ENCODE measurements around the gene OLA1. TPM values are rescaled to one million over a fixed set of nuclear protein-coding genes. Genes with fewer than 3 reads are reported as not detected.

The OLA1 gene
- total and polyA plus RNA-seq, 7 experiments from 2014 or later, result 34.4 to 84.7 (median 41.5) TPM

- H3K4me3 ChIP-seq (ENCODE audit: low read length), result no peak overlapping the region
- peaks cover 0 to 6% (median 0%) of the 10 kb centered on the region in 7 donors for H3K4me1 Mint-ChIP-seq
- POLR2A ChIA-PET, result no interaction called here
- no peak overlapping the region for H3K27ac ChIP-seq (ENCODE audit: low read depth, low read length)
- CTCF ChIA-PET, result no interaction called here
- peak overlapping the region in 1 of 10 donors; percentile 7 for H3K4me3 Mint-ChIP-seq
- DNase-seq (no peak), ATAC-seq (no peak)
- H3K9me3 Mint-ChIP-seq, result peaks cover 8 to 70% (median 37%) of the 10 kb centered on the region in 11 donors
- no peaks in the 10 kb centered on the region for H3K27me3 ChIP-seq (ENCODE audit: control insufficient read depth in 2 of 2, insufficient read depth in 2 of 2, low read length in 2 of 2)
- H3K4me1 ChIP-seq (ENCODE audit: control insufficient read depth in 2 of 2, insufficient read depth in 2 of 2, low read length in 2 of 2), result no peaks in the 10 kb centered on the region
- H3K9me3 ChIP-seq (ENCODE audit: control insufficient read depth in 2 of 3, low read length in 3 of 3), result peaks cover 0 to 34% (median 0%) of the 10 kb centered on the region in 3 experiments
- intact Hi-C loops (cut with micrococcal nuclease), result no loop called here
- peaks cover 0 to 8% (median 0%) of the 10 kb centered on the region in 3 experiments for H3K36me3 ChIP-seq (ENCODE audit: control insufficient read depth in 2 of 3, insufficient read depth in 3 of 3, low read length in 3 of 3)
- peaks cover 23 to 65% (median 60%) of the 10 kb centered on the region in 5 donors for H3K36me3 Mint-ChIP-seq
- H3K27ac Mint-ChIP-seq, result no peak overlapping the region
- no peaks in the 10 kb centered on the region for H3K27me3 Mint-ChIP-seq
These were observed 79.0 kb downstream of the OLA1 start for GRCh38 chr2:174169372-174169771.

GRCh38 chr2:174166261-174166660 lies 82.1 kb downstream of the OLA1 start:
- Histone ChIP-seq H3K9me3 (ENCODE audit: control insufficient read depth in 2 of 3, low read length in 3 of 3) (peaks cover 0 to 19% (median 0%) of the 10 kb centered on the region in 3 experiments), H3K27ac (ENCODE audit: low read depth, low read length) (no peak overlapping the region), H3K27me3 (ENCODE audit: control insufficient read depth in 2 of 2, insufficient read depth in 2 of 2, low read length in 2 of 2) (no peaks in the 10 kb centered on the region), H3K4me3 (ENCODE audit: low read length) (no peak overlapping the region), H3K4me1 (ENCODE audit: control insufficient read depth in 2 of 2, insufficient read depth in 2 of 2, low read length in 2 of 2) (no peaks in the 10 kb centered on the region), H3K36me3 (ENCODE audit: control insufficient read depth in 2 of 3, insufficient read depth in 3 of 3, low read length in 3 of 3) (no peaks in the 10 kb centered on the region)
- Mint-ChIP-seq H3K9me3 (peaks cover 6 to 41% (median 25%) of the 10 kb centered on the region in 11 donors), H3K27ac (no peak overlapping the region), H3K27me3 (no peaks in the 10 kb centered on the region), H3K4me3 (no peak overlapping the region), H3K36me3 (peaks cover 17 to 56% (median 40%) of the 10 kb centered on the region in 5 donors), H3K4me1 (peaks cover 0 to 10% (median 3%) of the 10 kb centered on the region in 7 donors)
- CTCF ChIA-PET, result no interaction called here
- ATAC-seq (no peak), DNase-seq (no peak)
- POLR2A ChIA-PET, result no interaction called here
- intact Hi-C loops (cut with micrococcal nuclease), result no loop called here

- Histone ChIP-seq H3K27me3 (ENCODE audit: control insufficient read depth in 2 of 2, insufficient read depth in 2 of 2, low read length in 2 of 2) (no peaks in the 10 kb centered on the region), H3K4me1 (ENCODE audit: control insufficient read depth in 2 of 2, insufficient read depth in 2 of 2, low read length in 2 of 2) (no peaks in the 10 kb centered on the region), H3K27ac (ENCODE audit: low read depth, low read length) (no peak overlapping the region), H3K36me3 (ENCODE audit: control insufficient read depth in 2 of 3, insufficient read depth in 3 of 3, low read length in 3 of 3) (no peaks in the 10 kb centered on the region), H3K9me3 (ENCODE audit: control insufficient read depth in 2 of 3, low read length in 3 of 3) (no peaks in the 10 kb centered on the region), H3K4me3 (ENCODE audit: low read length) (no peak overlapping the region)
- Mint-ChIP-seq H3K9me3 (peaks cover 0 to 6% (median 0%) of the 10 kb centered on the region in 11 donors), H3K36me3 (peaks cover 8 to 34% (median 14%) of the 10 kb centered on the region in 5 donors), H3K27me3 (no peaks in the 10 kb centered on the region), H3K4me1 (peaks cover 0 to 8% (median 3%) of the 10 kb centered on the region in 7 donors), H3K27ac (no peak overlapping the region), H3K4me3 (no peak overlapping the region)
- ChIA-PET CTCF (no interaction called here), POLR2A (no interaction called here)
- no peak for DNase-seq
- no peak for ATAC-seq
- intact Hi-C loops (cut with micrococcal nuclease), result no loop called here
These were observed 86.8 kb downstream of the OLA1 start for GRCh38 chr2:174161490-174161889.

- ChIA-PET POLR2A (no interaction called here), CTCF (interaction anchor here (0.6 to 2.1 kb wide), 2 partner anchors 10 to 183 kb away, joined by 5 to 6 read pairs; no protein-coding TSS in a partner anchor)
- Histone ChIP-seq H3K27ac (ENCODE audit: low read depth, low read length) (no peak overlapping the region), H3K27me3 (ENCODE audit: control insufficient read depth in 2 of 2, insufficient read depth in 2 of 2, low read length in 2 of 2) (no peaks in the 10 kb centered on the region), H3K9me3 (ENCODE audit: control insufficient read depth in 2 of 3, low read length in 3 of 3) (no peaks in the 10 kb centered on the region), H3K4me1 (ENCODE audit: control insufficient read depth in 2 of 2, insufficient read depth in 2 of 2, low read length in 2 of 2) (no peaks in the 10 kb centered on the region), H3K36me3 (ENCODE audit: control insufficient read depth in 2 of 3, insufficient read depth in 3 of 3, low read length in 3 of 3) (no peaks in the 10 kb centered on the region), H3K4me3 (ENCODE audit: low read length) (no peak overlapping the region)
- DNase-seq, result peak in 4 of 9 donors; percentile 1 to 18 (median 10)
- H3K9me3 Mint-ChIP-seq, result no peaks in the 10 kb centered on the region
- H3K27ac Mint-ChIP-seq, result no peak overlapping the region
- no peak overlapping the region for H3K4me3 Mint-ChIP-seq
- H3K27me3 Mint-ChIP-seq, result no peaks in the 10 kb centered on the region
- peaks cover 0 to 13% (median 10%) of the 10 kb centered on the region in 7 donors for H3K4me1 Mint-ChIP-seq
- ATAC-seq, result peak; percentile 40
- peaks cover 2 to 26% (median 12%) of the 10 kb centered on the region in 5 donors for H3K36me3 Mint-ChIP-seq
- intact Hi-C loops (cut with micrococcal nuclease), result loop anchor here (1.0 to 5.0 kb wide), 2 partner anchors 169 to 183 kb away; no protein-coding TSS in a partner anchor
These were observed 90.3 kb downstream of the OLA1 start for GRCh38 chr2:174158003-174158402.

- ChIA-PET CTCF (no interaction called here), POLR2A (no interaction called here)
- Mint-ChIP-seq H3K4me1 (peaks cover 0 to 17% (median 9%) of the 10 kb centered on the region in 7 donors), H3K4me3 (no peak overlapping the region), H3K9me3 (no peaks in the 10 kb centered on the region), H3K27ac (no peak overlapping the region), H3K27me3 (no peaks in the 10 kb centered on the region), H3K36me3 (peaks cover 0 to 25% (median 11%) of the 10 kb centered on the region in 5 donors)
- H3K36me3 ChIP-seq (ENCODE audit: control insufficient read depth in 2 of 3, insufficient read depth in 3 of 3, low read length in 3 of 3), result no peaks in the 10 kb centered on the region
- H3K4me1 ChIP-seq (ENCODE audit: control insufficient read depth in 2 of 2, insufficient read depth in 2 of 2, low read length in 2 of 2), result no peaks in the 10 kb centered on the region
- ATAC-seq (no peak), DNase-seq (no peak)
- intact Hi-C loops (cut with micrococcal nuclease), result loop anchor here in 1 of 2 donors (5.0 kb wide), 1 partner anchor 170 kb away; no protein-coding TSS in a partner anchor
- H3K4me3 ChIP-seq (ENCODE audit: low read length), result no peak overlapping the region
- no peak overlapping the region for H3K27ac ChIP-seq (ENCODE audit: low read depth, low read length)
- no peaks in the 10 kb centered on the region for H3K27me3 ChIP-seq (ENCODE audit: control insufficient read depth in 2 of 2, insufficient read depth in 2 of 2, low read length in 2 of 2)
- no peaks in the 10 kb centered on the region for H3K9me3 ChIP-seq (ENCODE audit: control insufficient read depth in 2 of 3, low read length in 3 of 3)
These were observed 91.3 kb downstream of the OLA1 start for GRCh38 chr2:174157053-174157452.

GRCh38 chr2:174153757-174154680 lies 94.3 kb downstream of the OLA1 start:
- peaks cover 0 to 15% (median 9%) of the 10 kb centered on the region in 7 donors for H3K4me1 Mint-ChIP-seq
- DNase-seq, result no peak
- H3K9me3 Mint-ChIP-seq, result no peaks in the 10 kb centered on the region
- no peaks in the 10 kb centered on the region for H3K27me3 ChIP-seq (ENCODE audit: control insufficient read depth in 2 of 2, insufficient read depth in 2 of 2, low read length in 2 of 2)
- intact Hi-C loops (cut with micrococcal nuclease), result no loop called here
- ChIA-PET POLR2A (no interaction called here), CTCF (no interaction called here)
- H3K9me3 ChIP-seq (ENCODE audit: control insufficient read depth in 2 of 3, low read length in 3 of 3), result no peaks in the 10 kb centered on the region
- peak overlapping the region in 1 of 9 donors; percentile 10 for H3K27ac Mint-ChIP-seq
- no peaks in the 10 kb centered on the region for H3K4me1 ChIP-seq (ENCODE audit: control insufficient read depth in 2 of 2, insufficient read depth in 2 of 2, low read length in 2 of 2)
- no peaks in the 10 kb centered on the region for H3K27me3 Mint-ChIP-seq
- no peak overlapping the region for H3K4me3 Mint-ChIP-seq
- no peak for ATAC-seq
- no peak overlapping the region for H3K27ac ChIP-seq (ENCODE audit: low read depth, low read length)
- no peak overlapping the region for H3K4me3 ChIP-seq (ENCODE audit: low read length)
- H3K36me3 Mint-ChIP-seq, result peaks cover 0 to 31% (median 9%) of the 10 kb centered on the region in 5 donors
- no peaks in the 10 kb centered on the region for H3K36me3 ChIP-seq (ENCODE audit: control insufficient read depth in 2 of 3, insufficient read depth in 3 of 3, low read length in 3 of 3)

Measured in naive thymus-derived CD4-positive, alpha-beta T cell (primary cell).